GM10248 (cell line): ENCODE measurements around the gene MTERF1.

ENCODE experiments used
- CTCF ChIA-PET: fragments of 300-600 bp; sonication (Branson Sonifier 250); formaldehyde crosslinking; extraction: SDS; loops from one replicate; lab custom pipeline; 2021; ENCODE audit warnings: antibody characterized with exemption; lab: Yijun Ruan, JAX
- POLR2A ChIA-PET: fragments of 350-650 bp; sonication (Branson Sonifier 250); formaldehyde crosslinking; extraction: SDS; loops from one replicate; lab custom pipeline; 2020; ENCODE audit warnings: antibody characterized with exemption; lab: Yijun Ruan, JAX
- DNase-seq: peaks from one replicate; pipeline ENCODE4 v3.0.0; 2012; ENCODE audit errors: extremely low spot score
- CTCF ChIP-seq: IDR thresholded peaks from 2 replicates; pipeline ENCODE4 v1.5.1; 2012; ENCODE audit warnings: mild to moderate bottlenecking, low read depth; ENCODE audit errors: extremely low read depth, missing control alignments, control extremely low read depth

Gene MTERF1

GRCh38 chr7:91837397-91838070 is 43.0 kb downstream of the MTERF1 start:
- no peak for TF ChIP-seq CTCF
- DNase-seq = no peak
- ChIA-PET CTCF (interaction anchor here (1.7 to 2.8 kb wide), 2 partner anchors 7 to 15 kb away, joined by 6 to 7 read pairs; no protein-coding TSS in a partner anchor), POLR2A (no interaction called here)

GRCh38 chr7:91835826-91836368 is 44.6 kb downstream of the MTERF1 start:
- TF ChIP-seq CTCF = no peak
- CTCF ChIA-PET = interaction anchor here (0.7 to 2.0 kb wide), 5 partner anchors 12 to 45 kb away, joined by 3 to 6 read pairs (median 3); partner anchors contain the start of gene MTERF1
- POLR2A ChIA-PET = no interaction called here
- DNase-seq = no peak

- ChIA-PET POLR2A (no interaction called here), CTCF (interaction anchor here (0.7 to 2.0 kb wide), 6 partner anchors 9 to 46 kb away, joined by 3 to 8 read pairs (median 4); partner anchors contain the start of gene MTERF1)
- no peak for TF ChIP-seq CTCF
- no peak for DNase-seq
Measured at GRCh38 chr7:91835091-91835825, 45.2 kb downstream of the MTERF1 start.

GRCh38 chr7:91832493-91833045 is 47.9 kb downstream of the MTERF1 start:
- ChIA-PET CTCF (interaction anchor here (4.5 to 6.5 kb wide), 2 partner anchors 12 to 615 kb away, joined by 45 to 56 read pairs; partner anchors contain the start of gene GATAD1), POLR2A (no interaction called here)
- DNase-seq = no peak
- TF ChIP-seq CTCF = no peak

GRCh38 chr7:91827169-91827568 is 53.3 kb downstream of the MTERF1 start:
- TF ChIP-seq CTCF = no peak
- ChIA-PET POLR2A (no interaction called here), CTCF (interaction anchor here (6.5 kb wide), 1 partner anchor 18 kb away, joined by 56 read pairs; no protein-coding TSS in a partner anchor)
- no peak for DNase-seq

- TF ChIP-seq CTCF = no peak
- POLR2A ChIA-PET = no interaction called here
- no peak for DNase-seq
- CTCF ChIA-PET = no interaction called here
Measured at GRCh38 chr7:91826377-91826776, 54.1 kb downstream of the MTERF1 start.
